BLaER1 (cell line): ENCODE data around the gene REXO2.
A peak's percentile ranks its signal among the peaks of the same experiment; 100 is the strongest.

Experiments
- H3K27ac ChIP-seq: shearing (Covaris generic); formaldehyde crosslinking; 2 replicates; pipeline ENCODE4 v1.8.1; 2022
- H3K27me3 ChIP-seq: shearing (Covaris generic); formaldehyde crosslinking; 2 replicates; pipeline ENCODE4 v1.8.1; 2022
- H3K36me3 ChIP-seq: shearing (Covaris generic); formaldehyde crosslinking; 2 replicates; pipeline ENCODE4 v1.8.1; 2022
- H3K4me1 ChIP-seq: shearing (Covaris generic); formaldehyde crosslinking; 2 replicates; pipeline ENCODE4 v1.8.1; 2022
- H3K4me2 ChIP-seq: shearing (Covaris generic); formaldehyde crosslinking; 2 replicates; pipeline ENCODE4 v1.8.1; 2022
- H3K4me3 ChIP-seq: shearing (Covaris generic); formaldehyde crosslinking; 2 replicates; pipeline ENCODE4 v1.8.1; 2022
- H3K9ac ChIP-seq: shearing (Covaris generic); formaldehyde crosslinking; 2 replicates; pipeline ENCODE4 v1.8.1; 2022
- H3K9me3 ChIP-seq: shearing (Covaris generic); formaldehyde crosslinking; 2 replicates; pipeline ENCODE4 v1.8.1; 2022
- H4K20me1 ChIP-seq: shearing (Covaris generic); formaldehyde crosslinking; 2 replicates; pipeline ENCODE4 v1.8.1; 2022
- Cebpa-rat ChIP-seq: shearing (Covaris generic); IDR thresholded peaks from 2 replicates; pipeline ENCODE4 v1.8.1; 2022

The REXO2 gene

DNA sequence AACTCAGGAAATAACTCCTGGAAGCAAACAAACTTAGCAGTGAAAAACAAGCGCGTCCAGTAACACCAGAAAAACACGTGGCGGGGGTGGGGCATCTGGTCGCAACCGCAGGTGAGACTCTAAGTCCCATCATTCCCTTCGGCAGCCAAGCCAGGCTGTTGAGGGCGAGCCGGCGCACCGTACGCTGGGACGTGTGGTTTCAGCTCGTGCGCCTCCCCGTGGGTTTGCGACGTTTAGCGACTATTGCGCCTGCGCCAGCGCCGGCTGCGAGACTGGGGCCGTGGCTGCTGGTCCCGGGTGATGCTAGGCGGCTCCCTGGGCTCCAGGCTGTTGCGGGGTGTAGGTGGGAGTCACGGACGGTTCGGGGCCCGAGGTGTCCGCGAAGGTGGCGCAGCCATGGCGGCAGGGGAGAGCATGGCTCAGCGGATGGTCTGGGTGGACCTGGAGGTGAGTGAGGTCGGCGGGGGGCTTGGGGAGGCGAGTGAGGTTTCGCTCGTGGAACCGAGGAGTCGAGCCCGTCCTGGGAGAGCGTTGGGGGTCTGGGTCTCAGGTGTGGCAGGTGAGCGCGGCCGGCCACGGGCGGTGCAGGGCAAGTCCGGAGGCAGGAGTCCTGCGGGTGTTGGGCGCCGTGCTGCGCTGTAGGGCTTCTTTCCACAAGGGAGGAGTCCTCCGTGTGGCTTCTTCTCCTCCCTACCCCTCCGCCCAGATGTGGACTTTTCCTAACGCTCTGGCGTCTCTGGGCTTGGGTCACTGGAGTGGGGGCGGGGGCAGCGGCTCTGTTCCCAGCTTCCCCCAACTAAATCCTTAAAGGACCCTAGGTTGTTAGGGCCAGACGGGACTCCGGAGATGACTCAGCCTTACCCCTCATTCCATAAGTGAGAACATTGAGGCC lies at the start of gene REXO2:
Gene REXO2, plus strand, starts transcription at position 239 of the 892 bp plus-strand sequence. Its CDS starts 62 bp downstream, at position 301.
- H3K9ac ChIP-seq = peak within 1 kb of the TSS; percentile 87
- H3K36me3 ChIP-seq = peaks cover 18% of the 10 kb centered on the region
- peak within 1 kb of the TSS; percentile 93 for H3K4me2 ChIP-seq
- peak within 1 kb of the TSS; percentile 76 for H3K27ac ChIP-seq
- H3K4me3 ChIP-seq = peak within 1 kb of the TSS; percentile 89
- peaks cover 23% of the 10 kb centered on the region for H3K4me1 ChIP-seq
- H4K20me1 ChIP-seq = peaks cover 42% of the 10 kb centered on the region
- H3K9me3 ChIP-seq = no peaks in the 10 kb centered on the region
- H3K27me3 ChIP-seq = no peaks in the 10 kb centered on the region
- TF ChIP-seq Cebpa-rat = no peak

- no peak for TF ChIP-seq Cebpa-rat
- Histone ChIP-seq H3K4me3 (no peak overlapping the region), H3K4me1 (no peaks in the 10 kb centered on the region), H3K9me3 (no peaks in the 10 kb centered on the region), H3K36me3 (no peaks in the 10 kb centered on the region), H3K9ac (no peak overlapping the region), H3K4me2 (no peak overlapping the region), H4K20me1 (no peaks in the 10 kb centered on the region), H3K27me3 (no peaks in the 10 kb centered on the region), H3K27ac (no peak overlapping the region)
Measured at GRCh38 chr11:114392735-114393667, 46.3 kb upstream of the REXO2 start.

DNA sequence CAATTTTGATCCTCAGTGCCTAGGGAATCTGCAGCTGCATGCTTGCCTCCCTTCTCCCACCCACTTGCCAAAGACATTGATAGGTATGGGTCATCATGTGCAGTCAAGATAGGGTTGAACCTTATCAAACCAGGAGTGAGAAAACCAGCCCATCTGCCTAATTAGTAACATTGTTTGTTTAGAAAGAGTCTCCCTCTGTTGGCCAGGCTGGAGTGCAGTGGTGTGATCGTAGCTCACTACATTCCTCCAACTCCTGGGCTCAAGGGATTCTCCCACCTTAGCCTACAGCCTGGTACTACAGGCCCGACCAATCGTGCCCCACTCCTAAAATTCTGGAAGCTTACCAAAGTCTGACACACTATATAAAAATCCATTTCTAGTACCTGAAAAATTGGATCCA lies 43.5 kb upstream of the REXO2 start:
- Histone ChIP-seq H3K9ac (no peak overlapping the region), H3K4me2 (no peak overlapping the region), H4K20me1 (no peaks in the 10 kb centered on the region), H3K9me3 (no peaks in the 10 kb centered on the region), H3K4me1 (peaks cover 14% of the 10 kb centered on the region), H3K27me3 (no peaks in the 10 kb centered on the region), H3K36me3 (no peaks in the 10 kb centered on the region), H3K27ac (no peak overlapping the region), H3K4me3 (no peak overlapping the region)
- no peak for TF ChIP-seq Cebpa-rat

DNA sequence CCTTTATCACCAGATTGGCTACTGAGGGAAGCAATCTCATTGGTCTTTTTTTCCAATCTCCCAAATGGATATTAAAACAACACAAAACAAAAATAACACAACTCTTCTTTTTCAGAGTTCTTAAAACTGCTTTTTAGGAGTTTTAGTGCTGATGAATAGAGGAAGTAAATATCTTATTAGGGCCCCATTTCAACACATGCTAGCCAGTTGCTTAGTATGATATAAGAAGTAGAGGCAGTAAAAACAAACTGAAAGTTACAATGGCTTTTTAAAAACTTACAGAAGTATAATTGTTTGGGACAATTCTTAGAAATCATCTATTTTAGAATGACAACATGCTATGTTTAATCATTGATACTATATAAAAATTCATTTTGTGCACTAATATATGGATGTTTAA lies 42.4 kb upstream of the REXO2 start:
- H3K4me1 ChIP-seq = peaks cover 19% of the 10 kb centered on the region
- no peak for TF ChIP-seq Cebpa-rat
- no peaks in the 10 kb centered on the region for H3K36me3 ChIP-seq
- no peaks in the 10 kb centered on the region for H3K27me3 ChIP-seq
- no peaks in the 10 kb centered on the region for H3K9me3 ChIP-seq
- no peak overlapping the region for H3K9ac ChIP-seq
- H3K27ac ChIP-seq = no peak overlapping the region
- H3K4me2 ChIP-seq = no peak overlapping the region
- no peak overlapping the region for H3K4me3 ChIP-seq
- peaks cover 6% of the 10 kb centered on the region; the same call in 1 of the 2 replicates for H4K20me1 ChIP-seq

- H3K27me3 ChIP-seq = no peaks in the 10 kb centered on the region
- peaks cover 9% of the 10 kb centered on the region; the same call in 1 of the 2 replicates for H4K20me1 ChIP-seq
- TF ChIP-seq Cebpa-rat = no peak
- no peak overlapping the region for H3K4me2 ChIP-seq
- no peaks in the 10 kb centered on the region for H3K9me3 ChIP-seq
- no peak overlapping the region for H3K27ac ChIP-seq
- H3K4me1 ChIP-seq = peaks cover 23% of the 10 kb centered on the region
- H3K9ac ChIP-seq = no peak overlapping the region
- peaks cover 2% of the 10 kb centered on the region; the same call in 1 of the 2 replicates for H3K36me3 ChIP-seq
- no peak overlapping the region for H3K4me3 ChIP-seq
Measured at GRCh38 chr11:114397349-114397982, 41.8 kb upstream of the REXO2 start.

DNA sequence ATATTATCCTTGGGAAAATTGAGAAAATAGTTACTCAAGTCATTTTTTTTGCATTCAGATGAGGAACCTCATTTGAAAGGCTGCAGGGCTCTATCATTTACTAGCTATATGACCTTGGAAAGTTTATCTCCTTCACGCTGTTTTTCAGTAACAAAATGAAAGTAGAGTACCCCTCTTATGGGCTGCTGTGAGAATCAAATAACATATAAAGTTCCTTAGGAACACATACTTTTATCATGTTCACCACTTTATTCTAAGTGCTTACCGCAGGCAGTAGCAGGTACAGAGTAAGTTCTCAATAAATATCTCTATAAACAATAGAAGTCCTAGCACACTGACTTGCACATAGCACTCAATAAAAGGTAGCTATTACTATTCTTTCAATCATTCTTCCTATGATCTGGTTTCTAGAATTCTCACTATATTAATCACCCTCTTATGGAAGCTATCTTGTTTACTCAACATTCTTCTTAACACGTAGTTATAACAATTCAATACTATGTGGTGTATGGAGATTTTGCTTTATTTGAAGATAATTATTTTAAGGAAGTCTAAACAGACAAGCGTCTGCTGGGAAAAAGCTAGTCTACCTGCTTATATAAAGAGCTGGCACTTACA lies 40.9 kb upstream of the REXO2 start:
- Histone ChIP-seq H3K4me3 (no peak overlapping the region; the same call in 1 of the 2 replicates), H3K36me3 (peaks cover 11% of the 10 kb centered on the region; the same call in 1 of the 2 replicates), H3K4me1 (peaks cover 31% of the 10 kb centered on the region), H3K9ac (no peak overlapping the region), H3K27ac (no peak overlapping the region), H4K20me1 (peaks cover 18% of the 10 kb centered on the region), H3K27me3 (no peaks in the 10 kb centered on the region), H3K9me3 (no peaks in the 10 kb centered on the region), H3K4me2 (peak overlapping the region; percentile 86)
- TF ChIP-seq Cebpa-rat = no peak

DNA sequence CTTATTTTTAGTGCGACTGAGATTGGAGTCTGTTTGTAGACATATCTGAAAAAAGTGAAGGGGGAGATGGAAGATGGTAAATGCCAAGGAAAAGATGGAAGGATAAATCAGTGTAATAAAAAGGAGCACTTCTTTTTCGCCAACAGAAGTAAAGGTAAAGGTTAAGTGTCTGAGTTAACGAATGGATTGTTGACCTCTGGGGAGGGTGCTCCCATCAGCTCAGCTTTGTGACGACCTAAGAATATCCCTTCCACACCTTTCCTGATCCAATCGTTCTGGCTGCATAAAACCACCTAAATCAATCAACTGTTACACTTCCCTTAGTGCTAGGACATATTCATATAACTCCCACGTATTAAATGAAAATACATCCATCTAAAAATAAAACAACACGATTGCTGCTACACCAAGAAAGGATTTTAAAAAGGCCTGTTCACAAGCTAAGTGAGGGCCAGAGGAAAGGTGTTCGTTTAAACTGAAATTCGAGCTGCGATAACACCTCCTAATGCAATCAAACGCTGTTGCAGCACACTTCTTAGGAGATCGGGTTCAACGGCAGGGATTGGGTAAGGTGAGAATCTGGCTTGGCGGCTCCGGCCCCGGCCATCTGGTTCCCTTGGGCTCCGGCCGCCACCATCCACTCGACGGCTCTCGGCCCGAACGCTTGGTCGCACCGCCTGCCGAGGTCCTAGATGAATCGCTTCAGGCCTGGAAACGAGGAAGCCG lies 39.6 kb upstream of the REXO2 start:
- H3K36me3 ChIP-seq = peaks cover 22% of the 10 kb centered on the region
- no peaks in the 10 kb centered on the region for H3K27me3 ChIP-seq
- no peaks in the 10 kb centered on the region for H3K9me3 ChIP-seq
- peaks cover 35% of the 10 kb centered on the region for H3K4me1 ChIP-seq
- peak overlapping the region; percentile 97 for H3K9ac ChIP-seq
- H4K20me1 ChIP-seq = peaks cover 29% of the 10 kb centered on the region
- peak overlapping the region; percentile 88 for H3K4me3 ChIP-seq
- H3K27ac ChIP-seq = peak overlapping the region; percentile 97
- no peak for TF ChIP-seq Cebpa-rat
- peak overlapping the region; percentile 86 for H3K4me2 ChIP-seq

DNA sequence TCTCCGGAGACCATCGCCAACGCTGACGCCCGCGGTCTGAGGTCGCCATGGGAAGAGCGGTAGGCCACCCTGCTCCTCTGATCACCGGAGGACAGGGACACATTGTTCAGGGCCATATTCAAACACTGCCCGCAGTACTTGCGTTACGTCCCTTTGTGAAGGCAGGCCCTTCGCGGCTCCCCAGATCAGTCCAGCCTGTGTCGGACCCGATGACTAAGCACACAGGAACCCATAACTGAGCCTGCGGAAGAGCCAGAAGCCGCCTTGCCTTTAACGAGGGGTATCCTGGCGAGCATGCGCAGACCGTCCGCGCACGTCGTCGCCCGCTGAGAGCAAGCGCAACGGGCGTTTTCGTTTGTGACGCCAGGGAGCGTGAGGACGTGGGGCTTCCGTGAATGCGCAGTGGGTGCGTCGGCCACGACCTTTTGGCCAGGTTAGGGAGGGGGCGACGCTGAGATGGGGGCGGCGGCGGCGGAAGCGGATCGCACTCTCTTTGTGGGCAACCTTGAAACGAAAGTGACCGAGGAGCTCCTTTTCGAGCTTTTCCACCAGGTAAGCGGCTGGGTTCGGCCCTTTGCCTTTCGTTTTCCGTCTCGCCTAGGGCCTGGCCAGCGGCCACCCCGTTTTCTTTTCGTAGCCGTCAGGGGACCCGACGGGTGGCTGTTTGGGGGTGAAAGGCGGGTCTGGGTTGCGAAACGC lies 38.9 kb upstream of the REXO2 start, which contains the start of the genes C11orf71 and RBM7:
Gene C11orf71, minus strand, starts transcription at position 296 of the 699 bp plus-strand sequence. Its CDS starts 180 bp downstream, at position 116.
Gene RBM7, plus strand, starts transcription at position 451 of the 699 bp plus-strand sequence. Its CDS starts 6 bp downstream, at position 457.
- Histone ChIP-seq H3K36me3 (peaks cover 28% of the 10 kb centered on the region), H3K9ac (peak within 1 kb of the TSS; percentile 97), H3K4me3 (peak within 1 kb of the TSS; percentile 88), H4K20me1 (peaks cover 36% of the 10 kb centered on the region), H3K27ac (peak within 1 kb of the TSS; percentile 97), H3K4me1 (peaks cover 35% of the 10 kb centered on the region), H3K27me3 (no peaks in the 10 kb centered on the region), H3K9me3 (no peaks in the 10 kb centered on the region), H3K4me2 (peak within 1 kb of the TSS; percentile 86)
- TF ChIP-seq Cebpa-rat = peak; percentile 97; the same call in 1 of the 2 replicates
